GM12872 (cell line): ENCODE data around the gene VPS54.

Source experiments
- CTCF ChIP-seq: IDR thresholded peaks from 3 replicates; pipeline ENCODE4 v1.5.1; 2011; ENCODE audit warnings: low read depth, mild to moderate bottlenecking, low read length, moderate library complexity; ENCODE audit not compliant: insufficient read depth

Gene VPS54

GRCh38 chr2:63850204-63850571, 169.0 kb downstream of the VPS54 start:
- TF ChIP-seq CTCF = no peak

DNA sequence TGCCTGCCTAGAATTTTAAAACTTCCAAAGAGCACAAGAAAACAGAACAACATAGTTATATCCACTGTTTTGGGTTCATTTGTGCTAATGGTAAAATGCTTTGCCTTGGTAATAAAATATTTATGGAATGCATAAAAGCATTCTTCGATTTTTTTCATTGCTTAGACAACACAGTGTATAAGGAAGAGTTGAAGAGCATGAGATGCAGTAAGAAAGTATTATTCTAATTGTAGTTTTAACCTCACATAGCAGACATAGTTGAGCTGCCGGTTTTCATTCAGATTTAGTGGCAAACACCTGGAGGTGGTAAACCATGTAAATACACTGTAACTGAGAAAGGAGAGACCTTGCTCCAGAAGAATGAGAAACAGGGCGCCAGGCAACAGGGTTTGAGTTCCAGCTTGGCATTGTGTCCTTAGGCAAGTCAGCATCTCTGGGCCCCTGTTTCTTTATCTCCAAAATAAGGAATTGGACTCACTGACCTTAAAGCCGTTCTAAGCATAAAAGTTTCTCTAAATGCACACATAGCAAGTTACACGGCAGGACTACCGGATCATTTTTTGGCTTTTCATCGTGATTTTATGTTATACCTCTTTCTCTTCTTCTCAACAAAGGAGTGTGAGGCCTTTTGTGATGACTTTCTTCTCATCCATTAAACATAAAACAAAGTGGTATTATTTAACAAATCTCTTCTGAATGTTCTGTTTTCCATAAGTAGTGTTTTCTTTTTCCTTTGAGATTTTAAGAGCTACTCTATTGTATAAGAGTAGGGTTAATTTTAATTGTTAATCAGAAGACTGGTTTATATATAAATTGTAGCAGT, 169.6 kb downstream of the VPS54 start:
- no peak for TF ChIP-seq CTCF

DNA sequence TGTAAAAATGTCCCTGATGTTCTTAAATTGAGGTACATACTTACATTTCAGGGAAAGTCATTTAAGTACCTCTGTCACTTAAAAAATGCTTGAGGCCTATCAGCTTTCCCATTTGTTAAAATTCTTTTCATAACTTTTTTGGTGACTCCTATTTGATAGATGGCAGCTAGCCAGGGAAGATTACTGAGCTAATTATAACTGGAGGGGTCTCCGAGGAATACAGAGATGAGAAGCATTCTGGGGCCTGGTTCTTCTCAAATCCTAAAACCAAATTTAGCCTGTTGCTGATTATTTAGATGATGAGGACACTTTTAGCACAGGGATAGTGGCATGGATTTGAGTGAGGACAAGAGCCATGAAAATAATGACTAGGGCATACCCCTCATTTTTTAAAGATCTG, 172.7 kb downstream of the VPS54 start:
- TF ChIP-seq CTCF = no peak

DNA sequence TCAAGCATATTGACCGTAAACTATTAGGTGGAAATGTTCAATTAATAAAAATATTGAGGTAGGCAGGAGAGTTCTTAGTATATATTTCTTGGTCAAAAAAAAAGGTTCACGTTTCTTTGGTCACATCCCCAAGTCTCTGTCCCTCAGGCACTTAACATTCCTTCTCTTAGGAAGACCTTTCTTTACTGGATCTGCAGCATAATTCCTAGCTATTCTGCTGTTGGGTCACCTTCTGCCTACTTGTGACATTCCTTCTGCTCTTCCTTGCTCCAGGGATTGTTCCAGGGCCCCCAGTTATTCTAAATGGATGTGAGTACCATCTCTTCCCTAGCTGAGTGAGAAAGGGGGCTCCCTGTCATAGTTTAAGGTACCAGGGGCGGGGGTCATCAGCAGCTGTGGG, 173.4 kb downstream of the VPS54 start:
- TF ChIP-seq CTCF = no peak

- no peak for TF ChIP-seq CTCF
Observed at GRCh38 chr2:63844616-63845015, 174.6 kb downstream of the VPS54 start.

GRCh38 chr2:63843791-63844190, 175.4 kb downstream of the VPS54 start:
- no peak for TF ChIP-seq CTCF

GRCh38 chr2:63843093-63843492, 176.1 kb downstream of the VPS54 start:
- no peak for TF ChIP-seq CTCF
